SH-SY5Y (cell line): ENCODE measurements around the gene MYD88.

ENCODE experiments used
- GATA2 ChIP-seq: IDR thresholded peaks from 2 replicates; pipeline ENCODE4 v1.6.1; 2011; ENCODE audit warnings: mild to moderate bottlenecking, low read depth, low read length
- GATA3 ChIP-seq: IDR thresholded peaks from 2 replicates; pipeline ENCODE4 v1.6.1; 2011; ENCODE audit warnings: low read depth, mild to moderate bottlenecking, low read length, moderate library complexity

GRCh38 chr3:38163117-38163840 is 24.8 kb downstream of the MYD88 start:
- TF ChIP-seq GATA2 (no peak), GATA3 (no peak)
